HG03521 (cell line): ENCODE data around the gene IL22RA1.

ENCODE experiments used
- ATAC-seq: cut with Tn5 transposase; IDR thresholded peaks from one replicate; pipeline ENCODE4 v1.9.1; 2021; ENCODE audit warnings: mild to moderate bottlenecking, moderate library complexity; ENCODE audit not compliant: unreplicated experiment

IL22RA1 gene

GRCh38 chr1:24168245-24168644 is 25.3 kb upstream of the IL22RA1 start:
- ATAC-seq, result no peak

DNA sequence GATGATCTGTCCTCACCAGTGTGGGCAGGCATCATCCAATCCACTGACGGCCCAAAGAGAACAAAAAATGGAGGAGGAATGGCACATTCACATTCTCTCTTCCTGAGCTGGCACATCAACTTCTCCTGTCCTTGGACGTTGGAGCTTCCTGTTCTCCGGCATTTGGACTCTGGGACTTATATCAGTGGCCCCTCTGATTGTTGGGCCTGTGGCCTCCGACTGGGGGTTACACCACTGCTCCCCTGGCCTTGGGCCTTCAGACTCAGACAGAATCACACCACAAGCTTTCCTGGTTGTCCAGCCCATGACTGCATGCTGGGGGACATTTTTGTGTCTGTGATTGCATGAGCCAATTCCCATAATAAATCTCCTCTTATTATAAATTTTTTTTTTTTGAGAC is 24.1 kb upstream of the IL22RA1 start:
- ATAC-seq, result no peak

GRCh38 chr1:24165500-24165899 is 22.6 kb upstream of the IL22RA1 start:
- no peak for ATAC-seq

DNA sequence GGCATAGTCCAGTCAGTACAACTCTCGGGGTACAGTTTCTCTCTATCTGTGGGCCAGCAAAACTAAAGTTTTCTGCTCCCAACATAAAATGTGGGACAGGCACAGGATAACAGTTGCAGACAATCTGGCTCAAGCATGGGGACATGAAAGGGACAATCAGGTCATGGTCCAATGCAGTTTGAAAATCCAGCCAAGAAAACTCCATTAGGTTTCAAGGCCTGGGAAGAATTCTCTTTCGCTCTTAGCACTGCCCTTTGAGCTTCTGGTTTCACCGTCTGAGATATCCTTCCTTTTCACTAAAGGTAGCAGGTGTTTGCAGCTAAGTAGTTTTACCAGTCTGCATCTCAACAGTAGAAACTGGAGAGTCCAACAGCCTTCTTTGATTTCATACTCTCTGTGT is 21.1 kb upstream of the IL22RA1 start:
- no peak for ATAC-seq

- ATAC-seq, result no peak
Observed at GRCh38 chr1:24162201-24162600, 19.3 kb upstream of the IL22RA1 start.

DNA sequence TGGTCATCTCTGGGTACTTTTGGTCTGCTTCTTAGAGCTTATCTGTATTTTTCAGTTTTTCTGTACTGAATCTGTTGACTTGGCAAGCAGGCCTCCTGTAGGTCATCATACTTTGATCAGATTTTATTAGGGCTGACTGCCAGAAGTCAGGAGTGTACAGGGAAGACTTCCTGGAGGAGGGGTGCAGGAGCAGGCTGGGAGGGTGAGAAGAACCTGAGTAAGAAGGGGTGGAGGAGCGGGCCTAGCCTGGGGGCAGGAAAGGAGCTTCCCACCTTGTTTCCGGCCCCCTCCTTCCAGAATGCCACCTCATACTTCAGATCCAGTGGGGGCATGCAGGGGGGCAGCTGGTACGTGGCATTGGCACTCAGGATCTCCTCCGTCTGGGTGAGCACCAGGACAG is 18.3 kb upstream of the IL22RA1 start:
- ATAC-seq, result no peak

- no peak for ATAC-seq
Observed at GRCh38 chr1:24159366-24159765, 16.4 kb upstream of the IL22RA1 start.

DNA sequence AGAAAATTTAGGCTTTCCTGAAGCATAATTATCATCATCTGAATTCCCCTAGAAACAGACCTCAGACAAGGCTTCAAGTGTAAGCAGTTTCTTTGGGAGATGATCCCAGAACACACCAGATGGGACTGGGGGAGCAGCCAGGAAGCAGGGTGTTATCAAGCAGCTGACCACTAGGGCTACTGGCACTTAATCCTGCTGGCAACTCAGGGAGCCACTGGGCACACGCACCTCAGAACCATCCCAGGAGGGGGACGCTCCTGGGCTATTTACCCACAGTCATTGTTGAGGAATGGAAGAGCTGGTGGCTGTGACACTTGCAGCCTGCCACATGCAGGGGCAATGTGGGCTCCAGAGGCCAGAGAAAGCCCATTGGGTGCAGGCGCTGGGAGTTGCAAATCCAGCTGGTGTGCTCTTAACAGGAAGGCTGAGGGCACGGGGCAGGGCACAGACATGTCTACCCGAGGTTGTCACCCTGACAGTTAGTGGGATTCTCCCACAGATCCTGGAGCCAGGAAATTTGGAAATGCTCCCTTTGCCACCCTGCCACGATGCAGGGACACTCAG is 15.1 kb upstream of the IL22RA1 start:
- ATAC-seq, result no peak

DNA sequence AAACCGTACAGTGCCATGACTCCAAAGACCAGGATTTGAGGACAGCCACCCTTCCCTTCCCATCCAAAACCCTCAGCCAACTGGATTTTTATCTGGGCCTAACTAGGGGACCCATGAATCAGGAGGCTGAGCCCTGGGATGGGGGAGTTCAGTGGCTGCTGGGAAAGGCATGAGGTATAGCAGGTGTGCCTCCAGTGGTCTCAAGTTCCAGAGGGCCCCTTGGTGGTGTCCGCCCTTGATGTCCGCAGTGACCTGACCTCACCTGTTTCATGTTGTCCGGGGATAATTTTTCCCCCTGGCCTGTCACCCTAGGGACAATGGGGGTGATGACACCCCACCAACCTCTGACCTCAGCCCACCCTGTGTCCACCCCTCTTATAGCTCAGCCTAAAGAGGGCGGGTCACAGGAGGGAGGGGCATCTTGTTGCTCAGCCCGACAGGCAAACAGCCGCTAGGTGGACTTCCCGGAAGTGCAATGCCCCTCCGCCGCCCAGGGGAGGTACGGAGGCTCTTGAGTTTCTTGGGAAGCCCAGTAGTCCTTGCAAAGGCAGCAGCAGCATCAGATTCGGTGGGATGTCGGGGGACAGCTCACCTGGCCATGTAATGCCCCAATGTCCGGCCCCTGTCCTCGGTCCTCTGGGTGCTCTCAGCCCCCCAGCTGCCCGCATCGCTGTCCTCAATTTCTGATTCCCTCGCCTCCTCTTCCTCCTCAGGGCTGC is 13.8 kb upstream of the IL22RA1 start:
- ATAC-seq, result no peak

DNA sequence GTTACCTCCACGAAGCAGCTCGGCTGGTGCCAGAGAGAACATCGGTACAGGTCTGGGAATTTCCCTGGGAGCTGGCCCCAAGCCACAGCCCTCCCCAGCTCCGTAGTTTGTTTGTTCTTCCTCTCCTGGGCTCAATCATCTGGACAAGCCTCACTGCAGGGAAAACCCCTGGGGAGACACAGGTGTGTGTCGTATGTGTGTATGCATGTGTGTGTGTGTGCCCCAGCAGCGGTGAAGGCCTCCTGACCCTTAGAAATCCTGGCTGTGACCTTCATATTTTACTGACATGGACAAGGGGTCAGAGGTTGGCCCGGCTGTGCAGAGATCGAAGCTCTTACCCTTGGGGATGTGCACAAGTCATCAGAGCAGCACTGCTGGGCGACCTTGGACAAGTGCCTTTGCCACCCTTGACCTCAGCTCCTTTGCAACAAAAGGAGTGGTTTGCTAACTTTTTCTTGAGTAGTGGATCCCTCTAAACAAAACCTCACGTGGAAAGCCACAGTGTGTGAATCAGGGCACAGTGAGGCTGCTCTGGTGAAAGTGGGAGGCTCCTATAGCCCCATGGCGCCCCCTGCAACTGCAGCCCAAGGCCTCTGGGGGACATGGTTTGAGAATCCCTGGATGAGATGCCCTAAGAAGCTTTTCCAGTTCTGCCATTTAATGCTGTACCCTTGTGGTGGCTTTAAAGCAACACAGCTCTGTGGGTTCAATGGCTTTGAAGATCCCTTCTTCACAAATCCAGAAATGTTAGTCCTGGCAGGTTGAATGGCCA is 12.3 kb upstream of the IL22RA1 start:
- no peak for ATAC-seq

GRCh38 chr1:24154215-24154614 is 11.3 kb upstream of the IL22RA1 start:
- no peak for ATAC-seq

- ATAC-seq, result no peak
Observed at GRCh38 chr1:24152631-24153494, 9.9 kb upstream of the IL22RA1 start.

- ATAC-seq, result no peak
Observed at GRCh38 chr1:24151175-24151533, 8.2 kb upstream of the IL22RA1 start.

- peak; percentile 70 for ATAC-seq
Observed at GRCh38 chr1:24150234-24151174, 7.6 kb upstream of the IL22RA1 start.

- ATAC-seq, result no peak
Observed at GRCh38 chr1:24149866-24150233, 6.9 kb upstream of the IL22RA1 start.

GRCh38 chr1:24147816-24148215 is 4.9 kb upstream of the IL22RA1 start:
- ATAC-seq, result no peak

DNA sequence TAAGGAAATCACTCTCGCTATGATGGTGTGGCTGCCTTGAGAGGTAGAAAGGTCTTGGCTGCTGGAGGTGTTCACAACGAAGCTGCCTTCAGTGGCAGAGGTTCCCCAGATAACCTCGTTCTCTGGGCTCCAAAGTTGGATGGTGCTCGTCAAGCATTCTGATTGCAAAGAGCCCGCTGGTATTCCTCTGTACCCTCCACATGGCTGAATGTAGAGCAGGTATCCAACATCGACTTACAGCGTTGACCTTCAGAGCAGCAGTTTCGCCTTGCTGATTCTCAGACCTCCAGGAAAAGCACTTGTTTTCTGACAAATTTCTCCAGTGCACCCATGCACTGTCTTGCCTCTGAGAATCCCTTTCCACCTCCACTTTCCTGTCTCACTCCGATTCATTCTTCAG is 4.3 kb upstream of the IL22RA1 start:
- ATAC-seq, result no peak

DNA sequence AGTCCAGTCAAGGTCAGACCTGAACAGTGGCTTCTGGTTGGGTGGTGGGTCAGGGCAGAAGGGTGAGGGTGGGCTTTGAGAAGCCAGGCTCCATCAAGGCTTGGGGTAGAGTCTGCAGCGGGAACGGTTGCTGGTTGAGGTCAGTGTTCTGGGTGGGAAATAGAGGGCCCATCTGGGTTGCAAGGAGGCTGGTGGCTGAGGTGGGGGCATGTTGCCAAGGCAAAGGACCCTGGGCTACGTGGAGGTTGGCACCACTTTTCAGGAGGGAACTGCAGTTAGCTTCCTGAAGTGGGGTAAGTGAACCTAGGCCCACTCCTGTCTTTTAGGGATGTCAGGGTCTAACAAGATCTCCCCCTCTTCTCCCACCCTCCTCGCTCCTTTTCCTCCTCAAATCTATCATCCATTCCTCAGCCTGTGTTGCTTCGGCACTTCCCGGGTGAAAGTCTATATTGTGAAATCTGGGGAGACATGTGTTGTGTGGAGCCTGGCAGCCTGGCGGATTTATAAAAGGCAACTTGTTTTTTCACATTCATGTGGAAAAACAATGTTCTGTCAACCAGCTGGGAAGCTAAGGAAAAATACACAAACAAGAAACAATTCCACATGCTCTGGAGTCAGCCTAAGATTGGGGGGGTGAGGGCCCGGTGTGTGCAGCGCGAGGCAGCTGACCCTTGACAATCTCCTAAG is 1.5 kb downstream of the IL22RA1 start:
- no peak for ATAC-seq

DNA sequence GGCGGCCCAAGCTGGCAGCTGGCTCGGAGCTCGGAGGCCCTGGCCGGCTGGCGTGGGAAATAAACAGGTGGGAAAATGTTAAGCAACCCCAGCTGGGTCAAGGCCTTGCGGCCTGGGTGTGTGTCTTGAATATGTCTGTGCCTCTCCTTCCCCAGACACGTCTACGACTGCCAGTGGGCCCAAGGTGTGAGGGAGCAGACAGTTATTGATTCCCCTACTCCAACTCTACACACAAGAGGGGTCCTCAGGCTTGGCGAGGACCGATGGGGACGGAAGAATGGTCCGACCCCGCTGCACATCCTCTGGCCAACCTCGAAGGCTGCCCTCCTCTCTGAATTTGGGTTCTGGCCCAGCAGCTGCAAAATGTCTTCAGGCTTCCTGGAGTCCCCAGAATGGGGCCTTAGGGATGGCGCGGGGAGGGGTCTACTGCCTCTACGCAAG is 2.2 kb downstream of the IL22RA1 start:
- ATAC-seq, result no peak
